ENCODE results near the gene GRIN1.
A peak's percentile ranks its signal among the peaks of the same experiment; 100 is the strongest.

GRIN1 gene

DNA sequence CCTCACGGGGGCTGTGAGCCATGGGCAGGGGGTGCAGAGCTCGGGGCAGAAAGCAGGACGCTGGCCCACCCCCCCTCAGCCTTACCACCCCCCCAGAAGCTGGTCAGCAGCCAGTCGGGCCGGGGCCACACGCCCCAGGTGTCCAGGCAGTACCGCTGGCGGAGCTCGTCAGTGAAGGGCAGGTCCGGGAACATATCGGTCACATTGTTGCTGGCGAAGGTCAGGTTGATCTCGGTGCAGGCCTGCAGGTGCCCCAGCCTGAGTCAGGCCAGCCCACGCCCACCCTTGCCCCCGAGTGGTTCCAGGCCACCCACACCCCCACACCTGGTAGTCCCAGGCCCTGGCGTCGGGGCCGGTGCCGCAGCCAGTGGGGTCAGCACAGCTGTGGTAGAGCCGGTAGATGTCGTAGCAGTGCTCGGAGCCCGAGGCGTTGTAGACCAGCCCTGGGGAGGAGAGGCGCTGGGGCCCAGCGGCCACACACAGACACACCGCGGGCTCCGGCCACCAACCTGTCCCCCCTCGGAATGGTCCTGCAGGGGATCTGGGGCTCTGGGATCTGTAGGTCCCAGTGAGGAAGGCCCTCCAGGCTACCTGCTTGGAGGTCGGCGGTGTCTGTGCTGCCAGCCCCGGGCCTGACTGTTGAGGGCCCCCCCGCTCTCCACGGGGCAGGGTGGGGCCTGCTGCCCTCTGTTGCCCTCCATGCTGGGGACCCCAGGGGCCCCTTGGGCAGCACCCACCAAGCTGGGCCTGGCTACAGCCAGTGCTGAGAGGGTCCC, 27.0 kb upstream of the GRIN1 start:
- DNase-seq (ENCODE audit: low read depth, low spot score): no peak
- POLR2A ChIA-PET: no interaction called here
- TF ChIP-seq, protein P1, sequence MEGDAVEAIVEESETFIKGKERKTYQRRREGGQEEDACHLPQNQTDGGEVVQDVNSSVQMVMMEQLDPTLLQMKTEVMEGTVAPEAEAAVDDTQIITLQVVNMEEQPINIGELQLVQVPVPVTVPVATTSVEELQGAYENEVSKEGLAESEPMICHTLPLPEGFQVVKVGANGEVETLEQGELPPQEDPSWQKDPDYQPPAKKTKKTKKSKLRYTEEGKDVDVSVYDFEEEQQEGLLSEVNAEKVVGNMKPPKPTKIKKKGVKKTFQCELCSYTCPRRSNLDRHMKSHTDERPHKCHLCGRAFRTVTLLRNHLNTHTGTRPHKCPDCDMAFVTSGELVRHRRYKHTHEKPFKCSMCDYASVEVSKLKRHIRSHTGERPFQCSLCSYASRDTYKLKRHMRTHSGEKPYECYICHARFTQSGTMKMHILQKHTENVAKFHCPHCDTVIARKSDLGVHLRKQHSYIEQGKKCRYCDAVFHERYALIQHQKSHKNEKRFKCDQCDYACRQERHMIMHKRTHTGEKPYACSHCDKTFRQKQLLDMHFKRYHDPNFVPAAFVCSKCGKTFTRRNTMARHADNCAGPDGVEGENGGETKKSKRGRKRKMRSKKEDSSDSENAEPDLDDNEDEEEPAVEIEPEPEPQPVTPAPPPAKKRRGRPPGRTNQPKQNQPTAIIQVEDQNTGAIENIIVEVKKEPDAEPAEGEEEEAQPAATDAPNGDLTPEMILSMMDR (IDR thresholded peaks at IDR 0.05; ENCODE audit: insufficient read depth, low read length, missing control alignments): no peak
- no peak overlapping the region for H3K4me3 ChIP-seq (ENCODE audit: low read depth, low read length)
- CTCF ChIA-PET: interaction anchor here (2.1 kb wide), 1 partner anchor 125 kb away, joined by 5 read pairs; no protein-coding TSS in a partner anchor

DNA sequence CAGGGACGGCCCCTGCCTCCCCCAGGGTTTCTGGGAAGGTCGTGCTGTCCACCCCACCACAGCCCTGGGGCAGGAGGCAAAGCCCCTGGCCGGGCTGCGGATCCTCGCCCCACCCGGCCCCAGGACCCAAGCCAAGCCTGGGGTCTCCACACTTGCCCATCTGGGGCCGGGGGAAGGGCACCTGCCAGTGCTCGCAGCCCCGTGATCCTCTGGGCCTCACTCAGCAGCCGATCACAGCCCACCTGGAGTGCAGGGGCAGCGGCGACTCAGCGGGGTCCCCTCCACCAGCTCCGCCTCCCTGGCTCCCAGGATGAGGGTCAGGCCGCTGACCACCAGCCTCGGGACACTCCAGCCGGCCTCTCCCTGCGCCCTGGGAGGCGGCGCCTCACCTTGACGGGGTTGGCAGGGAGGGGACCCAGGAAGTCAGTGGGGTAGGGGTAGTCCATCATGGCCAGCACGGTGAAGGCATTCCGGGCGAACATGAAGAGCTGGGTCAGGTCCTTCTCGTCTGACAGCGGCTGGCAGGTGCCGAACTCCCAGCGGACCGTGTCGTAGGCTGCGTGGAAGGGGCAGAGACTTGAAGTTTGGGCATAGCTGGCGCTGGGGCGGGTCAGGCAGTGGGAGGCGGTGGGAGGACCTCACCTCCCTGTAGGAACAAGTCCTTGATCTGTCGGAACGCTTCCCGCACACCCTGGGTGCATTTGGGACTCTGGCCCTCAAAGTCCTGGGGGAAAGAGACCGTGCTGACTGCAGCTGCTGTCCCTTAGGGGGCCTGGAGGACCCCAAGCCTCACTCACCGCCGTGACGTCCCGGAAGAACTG, 26.2 kb upstream of the GRIN1 start:
- TF ChIP-seq, protein P1 (IDR thresholded peaks at IDR 0.05; ENCODE audit: insufficient read depth, low read length, missing control alignments): no peak
- ChIA-PET CTCF (interaction anchor here (0.7 to 2.1 kb wide), 5 partner anchors 14 to 124 kb away, joined by 3 to 5 read pairs (median 3); no protein-coding TSS in a partner anchor), POLR2A (interaction anchor here (0.9 kb wide), 1 partner anchor 29 kb away, joined by 4 read pairs; no protein-coding TSS in a partner anchor)
- H3K4me3 ChIP-seq (ENCODE audit: low read depth, low read length): no peak overlapping the region
- no peak for DNase-seq (ENCODE audit: low read depth, low spot score)

DNA sequence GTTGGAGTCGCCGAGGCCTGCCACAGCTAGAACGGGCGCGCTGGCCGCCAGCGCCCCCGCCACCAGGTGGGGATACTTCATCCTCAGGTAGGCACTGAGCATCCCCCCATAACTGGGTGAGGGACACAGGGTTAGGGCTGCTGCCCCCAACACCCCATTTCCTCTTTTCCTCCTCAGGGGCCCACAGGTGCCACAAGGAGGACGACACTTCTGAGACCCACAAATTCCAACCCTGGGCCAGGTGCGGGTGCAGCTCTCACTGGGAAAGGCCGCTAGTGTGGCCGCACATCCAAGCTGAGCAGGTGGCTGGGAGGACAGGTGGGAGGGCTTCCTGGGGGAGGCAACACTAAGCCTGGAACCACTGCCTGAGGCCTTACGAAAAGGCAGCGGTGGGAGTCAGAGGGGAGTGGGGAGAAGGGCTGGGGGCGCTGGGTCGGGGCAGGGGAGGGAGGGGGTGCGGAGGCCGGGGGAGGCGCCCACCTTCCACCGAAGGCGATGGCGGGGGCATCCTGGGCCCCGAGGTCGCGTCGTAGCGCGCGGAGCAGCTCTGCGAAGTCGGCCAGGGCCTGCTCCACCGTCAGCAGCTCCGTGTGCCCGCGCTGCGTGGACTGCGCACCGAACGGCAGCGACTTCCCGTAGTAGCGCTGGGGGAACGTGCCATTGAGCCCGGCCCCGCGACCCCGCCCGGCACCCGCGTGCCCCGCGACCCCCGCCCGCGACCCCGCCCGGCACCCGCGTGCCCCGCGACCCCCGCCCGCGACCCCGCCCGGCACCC, 25.4 kb upstream of the GRIN1 start:
- ChIA-PET CTCF (interaction anchor here (0.7 to 1.2 kb wide), 4 partner anchors 14 to 113 kb away, joined by 3 read pairs; no protein-coding TSS in a partner anchor), POLR2A (interaction anchor here (0.5 to 1.4 kb wide), 3 partner anchors 8 to 30 kb away, joined by 3 to 4 read pairs (median 3); no protein-coding TSS in a partner anchor)
- DNase-seq (ENCODE audit: low read depth, low spot score): no peak
- H3K4me3 ChIP-seq (ENCODE audit: low read depth, low read length): peak overlapping the region; percentile 49
- TF ChIP-seq, protein P1 (IDR thresholded peaks at IDR 0.05; ENCODE audit: insufficient read depth, low read length, missing control alignments): no peak

DNA sequence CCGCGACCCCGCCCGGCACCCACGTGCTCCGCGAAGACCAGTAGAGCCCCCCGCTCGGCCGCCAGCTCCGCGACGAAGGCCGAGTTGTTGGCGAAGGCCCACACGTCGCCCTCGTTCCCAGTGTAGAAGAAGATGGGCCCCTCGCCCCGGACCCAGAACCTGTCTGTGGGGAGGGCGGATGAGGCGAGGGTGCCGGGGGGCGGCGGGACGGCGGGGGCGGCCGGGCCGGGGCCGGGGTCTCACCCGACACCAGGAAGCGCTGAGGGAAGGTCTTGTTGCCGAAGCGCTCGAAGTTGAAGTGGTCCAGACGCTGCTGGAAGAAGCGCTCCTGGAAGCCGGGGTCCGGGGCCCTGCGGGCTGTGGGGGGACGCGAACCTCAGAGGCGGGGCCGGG, 24.7 kb upstream of the GRIN1 start:
- CTCF ChIA-PET: interaction anchor here (1.2 to 3.4 kb wide), 3 partner anchors 112 to 122 kb away, joined by 3 to 14 read pairs (median 6); partner anchors contain the start of gene RNF224

DNA sequence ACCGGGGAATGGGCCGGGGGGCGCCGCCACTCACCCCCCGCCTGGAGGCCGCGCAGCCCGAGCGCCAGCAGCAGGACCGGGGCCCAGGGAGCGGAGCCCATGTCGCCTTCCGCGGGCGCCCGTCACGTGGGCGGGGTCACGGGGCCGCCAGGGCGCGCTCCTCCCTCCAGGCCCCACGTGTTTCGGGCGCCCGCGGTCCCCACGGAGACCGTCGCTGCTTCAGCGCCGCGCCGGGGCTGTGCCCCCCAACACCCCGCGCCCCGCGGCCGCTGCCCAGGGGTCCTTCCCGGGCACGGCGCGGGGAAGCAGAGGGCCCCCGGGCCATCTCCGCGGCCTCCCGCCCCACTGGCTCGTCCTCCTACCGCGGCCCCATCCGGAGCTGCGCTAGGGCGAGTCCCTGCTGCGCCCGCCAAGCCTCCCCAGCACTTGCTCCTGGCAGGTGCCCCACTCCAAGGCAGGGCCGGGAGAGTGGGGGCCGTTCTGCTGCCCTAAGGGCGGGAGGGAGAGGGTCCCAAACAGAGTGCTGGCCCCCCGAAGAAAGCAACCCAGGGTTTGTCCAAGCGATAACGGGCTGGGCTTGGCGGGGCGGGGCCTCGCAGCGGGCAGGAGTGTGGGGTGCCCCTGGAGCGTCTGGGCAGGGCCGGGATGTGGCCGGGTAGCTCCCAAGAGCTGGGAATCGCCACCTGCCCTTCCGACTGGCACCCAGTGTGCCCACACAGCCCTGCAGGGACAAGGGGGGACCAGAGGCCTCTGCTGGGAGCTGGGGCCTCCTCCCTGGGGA, 24.2 kb upstream of the GRIN1 start, which contains the start of gene DPP7:
Gene DPP7 (minus strand): TSS at position 121 of the 781 bp plus-strand sequence. CDS start 20 bp downstream, at position 101.
- peak within 1 kb of the TSS; percentile 59 for H3K4me3 ChIP-seq (ENCODE audit: low read depth, low read length)
- no peak for DNase-seq (ENCODE audit: low read depth, low spot score)
- POLR2A ChIA-PET: interaction anchor here (0.8 to 1.4 kb wide), 3 partner anchors 9 to 126 kb away, joined by 3 to 4 read pairs (median 3); no protein-coding TSS in a partner anchor
- CTCF ChIA-PET: interaction anchor here (0.8 to 3.4 kb wide), 6 partner anchors 9 to 124 kb away, joined by 3 to 14 read pairs (median 4); partner anchors contain the start of genes NPDC1 and RNF224
- TF ChIP-seq, protein P1 (IDR thresholded peaks at IDR 0.05; ENCODE audit: insufficient read depth, low read length, missing control alignments): no peak

More for the DNA sequence above, 24.7 kb upstream of the GRIN1 start:
- POLR2A ChIA-PET: interaction anchor here (1.4 kb wide), 2 partner anchors 9 to 109 kb away, joined by 3 to 4 read pairs; no protein-coding TSS in a partner anchor
- DNase-seq (ENCODE audit: low read depth, low spot score): no peak
- peak overlapping the region; percentile 59 for H3K4me3 ChIP-seq (ENCODE audit: low read depth, low read length)
- TF ChIP-seq, protein P1 (IDR thresholded peaks at IDR 0.05; ENCODE audit: insufficient read depth, low read length, missing control alignments): no peak

Data from AG04449 (cell line).